ENCODE data around the gene PCNX1. TPM values are rescaled to one million over a fixed set of nuclear protein-coding genes. Genes with fewer than 3 reads are reported as not detected.

The PCNX1 gene
- total and polyA plus RNA-seq, 4 donors = 5.2 to 103 (median 37.9) TPM

DNA sequence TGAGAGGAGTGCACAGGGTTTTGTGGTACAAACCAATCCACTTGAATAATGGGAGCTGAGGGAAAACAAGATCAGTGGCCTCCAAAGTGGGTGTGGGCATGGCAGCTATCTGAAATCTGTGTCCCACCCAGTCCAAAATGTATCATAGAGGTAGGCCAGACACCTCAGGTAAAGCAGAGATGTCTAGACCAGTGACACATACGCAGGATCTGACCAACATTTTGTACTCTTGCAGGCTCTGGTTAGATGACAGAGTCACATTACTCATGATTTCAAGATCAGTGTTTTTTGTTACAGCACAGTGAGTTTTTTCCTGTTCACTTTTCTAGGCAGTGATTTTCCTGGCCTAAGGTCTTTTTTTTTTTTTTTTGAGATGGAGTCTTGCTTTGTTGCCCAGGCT, 211.8 kb downstream of the PCNX1 start:
- Histone ChIP-seq H3K27me3 (ENCODE audit: control insufficient read depth in 3 of 3, insufficient read depth in 3 of 3, low read length in 2 of 3) (no peaks in the 10 kb centered on the region), H3K4me1 (ENCODE audit: control insufficient read depth in 5 of 5, insufficient read depth in 5 of 5, low read length in 5 of 5) (no peaks in the 10 kb centered on the region), H3K36me3 (ENCODE audit: control insufficient read depth in 4 of 4, insufficient read depth in 4 of 4, low read length in 4 of 4) (peaks cover 0 to 6% (median 3%) of the 10 kb centered on the region in 4 donors), H3K9ac (ENCODE audit: insufficient read depth in 1 of 2, low read length in 2 of 2) (no peak overlapping the region), H3K9me3 (ENCODE audit: control insufficient read depth in 4 of 4, insufficient read depth in 3 of 4, low read length in 3 of 4) (no peaks in the 10 kb centered on the region), H3K27ac (ENCODE audit: low read depth in 1 of 2, low read length in 1 of 2) (no peak overlapping the region), H3K4me3 (no peak overlapping the region)
- 99 to 100% methylated on average over 1 of the region's 1 CpG for WGBS, 2 donors
- ATAC-seq (ENCODE audit: insufficient read depth, low FRiP score) = no peak
- no peak for DNase-seq
- TF ChIP-seq, protein P1, sequence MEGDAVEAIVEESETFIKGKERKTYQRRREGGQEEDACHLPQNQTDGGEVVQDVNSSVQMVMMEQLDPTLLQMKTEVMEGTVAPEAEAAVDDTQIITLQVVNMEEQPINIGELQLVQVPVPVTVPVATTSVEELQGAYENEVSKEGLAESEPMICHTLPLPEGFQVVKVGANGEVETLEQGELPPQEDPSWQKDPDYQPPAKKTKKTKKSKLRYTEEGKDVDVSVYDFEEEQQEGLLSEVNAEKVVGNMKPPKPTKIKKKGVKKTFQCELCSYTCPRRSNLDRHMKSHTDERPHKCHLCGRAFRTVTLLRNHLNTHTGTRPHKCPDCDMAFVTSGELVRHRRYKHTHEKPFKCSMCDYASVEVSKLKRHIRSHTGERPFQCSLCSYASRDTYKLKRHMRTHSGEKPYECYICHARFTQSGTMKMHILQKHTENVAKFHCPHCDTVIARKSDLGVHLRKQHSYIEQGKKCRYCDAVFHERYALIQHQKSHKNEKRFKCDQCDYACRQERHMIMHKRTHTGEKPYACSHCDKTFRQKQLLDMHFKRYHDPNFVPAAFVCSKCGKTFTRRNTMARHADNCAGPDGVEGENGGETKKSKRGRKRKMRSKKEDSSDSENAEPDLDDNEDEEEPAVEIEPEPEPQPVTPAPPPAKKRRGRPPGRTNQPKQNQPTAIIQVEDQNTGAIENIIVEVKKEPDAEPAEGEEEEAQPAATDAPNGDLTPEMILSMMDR (IDR thresholded peaks at IDR 0.05; ENCODE audit: control extremely low read depth, extremely low read depth) = no peak

DNA sequence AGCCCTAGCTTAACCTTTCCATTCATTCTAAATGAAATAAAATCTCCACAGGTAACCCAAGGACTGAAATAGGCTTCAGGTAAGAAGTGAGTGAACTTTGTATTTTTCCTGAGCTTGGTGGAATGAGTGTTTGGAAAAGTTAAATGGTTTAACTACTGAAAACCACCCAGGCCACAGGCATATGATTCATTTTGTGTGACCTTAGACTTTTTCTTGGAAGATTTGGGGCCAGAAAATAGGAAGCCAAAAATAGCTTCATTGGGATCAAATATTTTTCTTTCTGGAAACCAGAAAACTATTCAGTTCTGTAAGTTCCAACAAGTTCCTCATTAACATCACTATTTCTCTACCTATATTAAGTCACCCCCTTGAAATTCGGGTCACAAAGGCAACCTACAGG, 212.6 kb downstream of the PCNX1 start:
- no peak for ATAC-seq (ENCODE audit: insufficient read depth, low FRiP score)
- peaks cover 0 to 4% (median under 1%) of the 10 kb centered on the region in 4 donors for H3K36me3 ChIP-seq (ENCODE audit: control insufficient read depth in 4 of 4, insufficient read depth in 4 of 4, low read length in 4 of 4)

DNA sequence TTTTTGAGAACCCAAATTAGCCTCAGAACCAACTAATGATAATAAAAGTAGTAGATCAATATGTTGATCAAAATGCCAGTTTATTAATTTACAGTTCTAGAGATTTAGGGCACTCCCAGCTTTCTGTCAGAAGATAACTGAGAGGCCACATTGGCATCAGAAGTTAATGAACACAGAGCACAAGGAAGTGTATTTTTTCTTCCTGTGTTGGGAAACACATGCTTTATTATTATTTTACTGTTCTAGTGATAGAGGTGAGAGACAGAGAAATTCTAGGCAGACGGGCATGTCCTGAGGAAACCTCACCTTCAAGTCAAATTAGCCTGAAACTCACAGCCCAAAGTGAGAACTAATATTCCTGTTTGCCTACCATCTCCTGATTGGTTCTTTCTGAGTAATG, 213.7 kb downstream of the PCNX1 start:
- TF ChIP-seq, protein P1 (IDR thresholded peaks at IDR 0.05; ENCODE audit: control extremely low read depth, extremely low read depth) = no peak
- Histone ChIP-seq H3K9ac (ENCODE audit: insufficient read depth in 1 of 2, low read length in 2 of 2) (no peak overlapping the region), H3K36me3 (ENCODE audit: control insufficient read depth in 4 of 4, insufficient read depth in 4 of 4, low read length in 4 of 4) (peaks cover 0 to 4% (median 0%) of the 10 kb centered on the region in 4 donors), H3K27me3 (ENCODE audit: control insufficient read depth in 3 of 3, insufficient read depth in 3 of 3, low read length in 2 of 3) (no peaks in the 10 kb centered on the region), H3K9me3 (ENCODE audit: control insufficient read depth in 4 of 4, insufficient read depth in 3 of 4, low read length in 3 of 4) (no peaks in the 10 kb centered on the region), H3K4me1 (ENCODE audit: control insufficient read depth in 5 of 5, insufficient read depth in 5 of 5, low read length in 5 of 5) (no peaks in the 10 kb centered on the region), H3K27ac (ENCODE audit: low read depth in 1 of 2, low read length in 1 of 2) (no peak overlapping the region), H3K4me3 (no peak overlapping the region)
- 82 to 100% methylated on average over 1 of the region's 1 CpG for WGBS, 2 donors
- DNase-seq (no peak), ATAC-seq (ENCODE audit: insufficient read depth, low FRiP score) (no peak)

More for the DNA sequence above, 212.6 kb downstream of the PCNX1 start:
- Histone ChIP-seq H3K9ac (ENCODE audit: insufficient read depth in 1 of 2, low read length in 2 of 2) (no peak overlapping the region), H3K4me1 (ENCODE audit: control insufficient read depth in 5 of 5, insufficient read depth in 5 of 5, low read length in 5 of 5) (no peaks in the 10 kb centered on the region), H3K27me3 (ENCODE audit: control insufficient read depth in 3 of 3, insufficient read depth in 3 of 3, low read length in 2 of 3) (no peaks in the 10 kb centered on the region), H3K27ac (ENCODE audit: low read depth in 1 of 2, low read length in 1 of 2) (no peak overlapping the region), H3K4me3 (no peak overlapping the region), H3K9me3 (ENCODE audit: control insufficient read depth in 4 of 4, insufficient read depth in 3 of 4, low read length in 3 of 4) (no peaks in the 10 kb centered on the region)
- TF ChIP-seq, protein P1 (IDR thresholded peaks at IDR 0.05; ENCODE audit: control extremely low read depth, extremely low read depth) = no peak
- no peak for DNase-seq
- WGBS, 2 donors = 94 to 98% methylated on average over 1 of the region's 1 CpG

DNA sequence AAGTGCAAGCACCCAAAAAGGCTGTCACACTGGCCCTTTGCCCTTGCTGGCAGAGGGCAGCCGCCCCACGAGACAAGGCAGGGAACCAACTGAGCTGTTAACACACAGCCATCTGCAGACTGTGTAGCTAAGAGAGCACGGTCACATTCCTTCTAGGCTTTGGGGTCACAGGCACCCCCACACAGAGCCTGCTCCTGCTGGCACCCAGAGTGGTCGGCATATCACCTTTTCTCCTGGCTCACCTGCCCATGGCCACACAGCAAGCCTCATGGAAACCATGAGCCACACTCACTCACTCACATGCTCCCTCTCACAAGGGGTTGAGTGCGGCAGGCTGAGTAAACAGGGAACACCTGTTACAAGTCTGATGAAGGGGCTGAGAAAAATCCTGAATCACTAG, 214.5 kb downstream of the PCNX1 start:
- ATAC-seq (ENCODE audit: insufficient read depth, low FRiP score) = no peak

More for the DNA sequence above, 214.5 kb downstream of the PCNX1 start:
- Histone ChIP-seq H3K27ac (ENCODE audit: low read depth in 1 of 2, low read length in 1 of 2) (no peak overlapping the region), H3K4me1 (ENCODE audit: control insufficient read depth in 5 of 5, insufficient read depth in 5 of 5, low read length in 5 of 5) (no peaks in the 10 kb centered on the region), H3K36me3 (ENCODE audit: control insufficient read depth in 4 of 4, insufficient read depth in 4 of 4, low read length in 4 of 4) (peaks cover 0 to 4% (median 0%) of the 10 kb centered on the region in 4 donors), H3K4me3 (no peak overlapping the region), H3K9me3 (ENCODE audit: control insufficient read depth in 4 of 4, insufficient read depth in 3 of 4, low read length in 3 of 4) (no peaks in the 10 kb centered on the region), H3K9ac (ENCODE audit: insufficient read depth in 1 of 2, low read length in 2 of 2) (no peak overlapping the region), H3K27me3 (ENCODE audit: control insufficient read depth in 3 of 3, insufficient read depth in 3 of 3, low read length in 2 of 3) (no peaks in the 10 kb centered on the region)
- 85 to 95% methylated on average over 5 of the region's 5 CpGs for WGBS, 2 donors
- peak in 1 of 3 donors; percentile 24 for DNase-seq
- TF ChIP-seq, protein P1 (IDR thresholded peaks at IDR 0.05; ENCODE audit: control extremely low read depth, extremely low read depth) = no peak
